ENCODE measurements around the gene SH3YL1.
"Not testable (repeated sequence)": the region's sequence is repeated elsewhere in the genome, so short reads cannot be mapped to it uniquely, and the experiment has no call there.

The SH3YL1 gene

GRCh38 chr2:180311-180710 lies 83.5 kb downstream of the SH3YL1 start:
- no peak for DNase-seq (ENCODE audit: low read depth)

- DNase-seq (ENCODE audit: low read depth), result no peak
Measured at GRCh38 chr2:179886-180285, 83.9 kb downstream of the SH3YL1 start.

- DNase-seq (ENCODE audit: low read depth), result no peak
Measured at GRCh38 chr2:177733-178132, 86.1 kb downstream of the SH3YL1 start.

GRCh38 chr2:176917-177316 lies 86.9 kb downstream of the SH3YL1 start:
- no peak for DNase-seq (ENCODE audit: low read depth)

GRCh38 chr2:175880-176820 lies 87.7 kb downstream of the SH3YL1 start:
- no peak for DNase-seq (ENCODE audit: low read depth)

GRCh38 chr2:175161-175786 lies 88.6 kb downstream of the SH3YL1 start:
- DNase-seq (ENCODE audit: low read depth), result no peak

- DNase-seq (ENCODE audit: low read depth), result not testable (repeated sequence)
Measured at GRCh38 chr2:172120-172519, 91.7 kb downstream of the SH3YL1 start.

- no peak for DNase-seq (ENCODE audit: low read depth)
Measured at GRCh38 chr2:169741-170140, 94.1 kb downstream of the SH3YL1 start.

All from fibroblast of gingiva (primary cell).